ENCODE data around the gene APOL6.

GRCh38 chr22:35641494-35642120 lies 6.6 kb upstream of the APOL6 start:
- TF ChIP-seq CTCF (IDR thresholded peaks at IDR 0.05): no peak
- TF ChIP-seq POLR2A (IDR thresholded peaks at IDR 0.05): no peak
